ENCODE results near the gene SPECC1L. TPM values are rescaled to one million over a fixed set of nuclear protein-coding genes. Genes with fewer than 3 reads are reported as not detected.
"Not testable (repeated sequence)": the region's sequence is repeated elsewhere in the genome, so short reads cannot be mapped to it uniquely, and the experiment has no call there.

The SPECC1L gene
- total and polyA plus RNA-seq, 3 experiments from 2014 or later = 14.9 to 52.1 (median 51.9) TPM

DNA sequence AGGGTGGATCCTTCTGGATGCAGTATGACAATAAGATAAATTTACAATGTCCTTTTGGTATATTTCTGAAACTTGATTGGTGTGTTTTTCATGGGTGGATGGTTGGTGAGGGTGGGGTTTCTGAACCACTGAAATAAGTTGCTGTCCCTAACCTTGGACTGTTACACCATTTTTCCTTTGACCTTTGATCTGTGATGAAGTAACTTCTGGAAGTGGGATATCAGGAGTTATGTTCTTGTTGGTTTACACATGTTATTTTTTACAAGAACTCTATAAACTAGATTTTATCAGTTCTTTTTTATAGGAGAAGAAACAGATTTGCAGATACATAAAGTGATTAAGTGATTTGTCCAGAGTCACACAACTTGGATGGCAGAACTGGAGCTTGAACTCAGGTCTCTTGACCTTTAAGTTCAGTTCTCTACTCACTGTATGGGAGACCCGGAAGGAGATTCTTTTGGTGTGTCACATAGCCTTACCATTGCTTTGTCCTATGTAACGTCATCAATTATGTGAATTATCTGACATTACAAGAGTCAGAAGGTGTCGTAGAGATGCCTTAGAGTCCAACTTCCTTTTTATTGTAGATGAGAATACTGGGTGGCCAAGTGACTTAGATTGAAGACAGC is 21.7 kb downstream of the SPECC1L start:
- CTCF ChIA-PET; H3K36me3 Mint-ChIP-seq; H3K36me3 ChIP-seq (ENCODE audit: insufficient read depth, low read length); H3K4me3 Mint-ChIP-seq; H3K27me3 ChIP-seq (ENCODE audit: insufficient read depth, low read length, poor library complexity, severe bottlenecking); H3K9me3 ChIP-seq (ENCODE audit: low read length); H3K9me3 Mint-ChIP-seq; H3K27me3 Mint-ChIP-seq; H3K27ac ChIP-seq (ENCODE audit: low read depth, low read length); H3K4me1 ChIP-seq (ENCODE audit: insufficient read depth, low read length); H3K4me3 ChIP-seq (ENCODE audit: low read length); DNase-seq: not testable (repeated sequence)
- POLR2A ChIA-PET = interaction anchor here (1.0 kb wide), 1 partner anchor 17 kb away, joined by 6 read pairs; no protein-coding TSS in a partner anchor
- H3K4me1 Mint-ChIP-seq = peaks cover 25 to 42% (median 32%) of the 10 kb centered on the region in 3 donors
- H3K27ac Mint-ChIP-seq = peak overlapping the region in 2 of 8 donors; percentile 24 to 33

DNA sequence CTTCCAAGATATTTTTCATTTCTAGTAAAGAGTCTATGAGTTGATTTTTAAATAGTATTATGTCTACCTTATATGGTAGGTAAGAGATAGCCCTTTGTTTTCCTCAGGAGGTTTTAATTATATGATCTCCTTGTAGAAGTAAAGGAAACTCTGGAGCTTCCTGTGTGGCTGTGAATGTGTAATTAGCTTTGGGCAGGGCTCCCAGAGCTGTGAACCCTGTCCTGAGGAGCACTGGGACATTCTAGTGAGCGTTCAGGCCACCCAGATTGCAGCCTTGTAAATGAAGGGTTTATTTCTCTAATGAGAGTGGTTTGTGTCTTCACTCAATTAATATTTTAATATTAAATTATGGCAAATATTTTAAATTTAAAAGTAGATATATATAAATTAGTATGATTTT is 24.3 kb downstream of the SPECC1L start:
- H3K27ac Mint-ChIP-seq; POLR2A ChIA-PET; CTCF ChIA-PET; H3K4me1 ChIP-seq (ENCODE audit: insufficient read depth, low read length); H3K27ac ChIP-seq (ENCODE audit: low read depth, low read length); H3K27me3 ChIP-seq (ENCODE audit: insufficient read depth, low read length, poor library complexity, severe bottlenecking); H3K4me3 Mint-ChIP-seq; H3K36me3 ChIP-seq (ENCODE audit: insufficient read depth, low read length); H3K9me3 Mint-ChIP-seq; DNase-seq; H3K9me3 ChIP-seq (ENCODE audit: low read length); H3K36me3 Mint-ChIP-seq; H3K27me3 Mint-ChIP-seq; H3K4me3 ChIP-seq (ENCODE audit: low read length): not testable (repeated sequence)
- peaks cover 33 to 51% (median 35%) of the 10 kb centered on the region in 3 donors for H3K4me1 Mint-ChIP-seq

- H3K4me3 Mint-ChIP-seq; H3K9me3 Mint-ChIP-seq; H3K27ac ChIP-seq (ENCODE audit: low read depth, low read length); POLR2A ChIA-PET; H3K36me3 ChIP-seq (ENCODE audit: insufficient read depth, low read length); H3K27me3 ChIP-seq (ENCODE audit: insufficient read depth, low read length, poor library complexity, severe bottlenecking); H3K4me3 ChIP-seq (ENCODE audit: low read length); DNase-seq; H3K27me3 Mint-ChIP-seq; H3K9me3 ChIP-seq (ENCODE audit: low read length); CTCF ChIA-PET: not testable (repeated sequence)
- Mint-ChIP-seq H3K36me3 (peaks cover 0 to 17% (median under 1%) of the 10 kb centered on the region in 3 donors), H3K4me1 (peaks cover 38 to 64% (median 41%) of the 10 kb centered on the region in 3 donors), H3K27ac (peak overlapping the region in 3 of 8 donors; percentile 9 to 55 (median 47))
- H3K4me1 ChIP-seq (ENCODE audit: insufficient read depth, low read length) = peaks cover 27% of the 10 kb centered on the region
Observed at GRCh38 chr22:24298497-24299155, 28.0 kb downstream of the SPECC1L start.

GRCh38 chr22:24300522-24300921 is 29.9 kb downstream of the SPECC1L start:
- H3K27me3 ChIP-seq (ENCODE audit: insufficient read depth, low read length, poor library complexity, severe bottlenecking); CTCF ChIA-PET; H3K4me3 ChIP-seq (ENCODE audit: low read length); H3K9me3 Mint-ChIP-seq; H3K9me3 ChIP-seq (ENCODE audit: low read length); DNase-seq; POLR2A ChIA-PET; H3K36me3 ChIP-seq (ENCODE audit: insufficient read depth, low read length); H3K27me3 Mint-ChIP-seq; H3K27ac ChIP-seq (ENCODE audit: low read depth, low read length): not testable (repeated sequence)
- Mint-ChIP-seq H3K4me3 (peak overlapping the region in 1 of 7 donors; percentile 6), H3K36me3 (peaks cover 0 to 31% (median 5%) of the 10 kb centered on the region in 3 donors), H3K4me1 (peaks cover 52 to 82% (median 57%) of the 10 kb centered on the region in 3 donors), H3K27ac (peak overlapping the region in 7 of 8 donors; percentile 2 to 79 (median 40))
- peaks cover 45% of the 10 kb centered on the region for H3K4me1 ChIP-seq (ENCODE audit: insufficient read depth, low read length)

DNA sequence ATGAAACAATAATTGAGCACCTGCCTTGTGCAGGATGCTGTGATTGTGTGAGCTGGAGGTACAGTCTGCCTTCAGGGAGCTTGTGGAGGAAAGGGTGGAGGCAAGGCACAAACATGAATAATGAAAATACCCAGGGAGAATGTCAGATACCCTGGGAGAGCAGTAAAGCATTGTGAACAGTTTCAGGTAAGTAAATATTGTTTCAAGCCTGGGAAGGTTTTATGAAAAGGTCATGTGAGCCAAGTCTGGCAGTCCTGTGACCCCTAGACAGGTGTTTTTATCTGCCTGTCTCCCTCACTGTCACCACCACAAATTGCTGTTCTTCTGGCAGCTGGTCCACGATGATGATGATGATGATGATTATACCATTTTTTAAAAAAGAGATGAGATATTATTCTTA is 32.0 kb downstream of the SPECC1L start:
- ChIA-PET CTCF (no interaction called here), POLR2A (no interaction called here)
- H3K9me3 ChIP-seq (ENCODE audit: low read length) = no peaks in the 10 kb centered on the region
- H3K4me1 Mint-ChIP-seq = peaks cover 51 to 83% (median 68%) of the 10 kb centered on the region in 3 donors
- DNase-seq = no peak
- H3K27ac Mint-ChIP-seq = peak overlapping the region in 5 of 8 donors; percentile 34 to 84 (median 71)
- no peaks in the 10 kb centered on the region for H3K27me3 Mint-ChIP-seq
- H3K4me3 ChIP-seq (ENCODE audit: low read length) = no peak overlapping the region
- H3K4me3 Mint-ChIP-seq = no peak overlapping the region
- H3K27ac ChIP-seq (ENCODE audit: low read depth, low read length) = no peak overlapping the region
- peaks cover 7% of the 10 kb centered on the region for H3K36me3 ChIP-seq (ENCODE audit: insufficient read depth, low read length)
- H3K4me1 ChIP-seq (ENCODE audit: insufficient read depth, low read length) = peaks cover 49% of the 10 kb centered on the region
- no peaks in the 10 kb centered on the region for H3K27me3 ChIP-seq (ENCODE audit: insufficient read depth, low read length, poor library complexity, severe bottlenecking)
- H3K9me3 Mint-ChIP-seq = no peaks in the 10 kb centered on the region
- peaks cover 5 to 43% (median 8%) of the 10 kb centered on the region in 3 donors for H3K36me3 Mint-ChIP-seq

DNA sequence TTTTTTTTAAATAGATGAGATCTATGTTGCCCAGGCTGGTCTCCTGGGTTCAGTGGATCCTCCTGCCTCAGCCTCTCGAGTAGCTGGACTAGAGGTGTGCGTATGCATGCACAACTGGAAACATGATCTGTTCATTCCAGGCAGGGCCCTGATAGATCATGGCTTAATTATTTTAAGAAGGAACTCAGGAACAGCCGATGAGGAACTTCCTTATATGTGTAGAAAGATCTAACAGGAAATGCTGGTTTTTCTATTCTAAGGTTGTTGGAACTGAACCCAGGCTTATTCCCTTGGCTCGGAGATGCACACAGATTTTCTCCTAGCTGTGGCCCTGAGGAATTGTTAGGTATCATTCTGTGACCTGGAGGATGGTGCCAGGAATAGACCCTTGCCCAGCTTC is 32.4 kb downstream of the SPECC1L start:
- H3K4me3 Mint-ChIP-seq = no peak overlapping the region

DNA sequence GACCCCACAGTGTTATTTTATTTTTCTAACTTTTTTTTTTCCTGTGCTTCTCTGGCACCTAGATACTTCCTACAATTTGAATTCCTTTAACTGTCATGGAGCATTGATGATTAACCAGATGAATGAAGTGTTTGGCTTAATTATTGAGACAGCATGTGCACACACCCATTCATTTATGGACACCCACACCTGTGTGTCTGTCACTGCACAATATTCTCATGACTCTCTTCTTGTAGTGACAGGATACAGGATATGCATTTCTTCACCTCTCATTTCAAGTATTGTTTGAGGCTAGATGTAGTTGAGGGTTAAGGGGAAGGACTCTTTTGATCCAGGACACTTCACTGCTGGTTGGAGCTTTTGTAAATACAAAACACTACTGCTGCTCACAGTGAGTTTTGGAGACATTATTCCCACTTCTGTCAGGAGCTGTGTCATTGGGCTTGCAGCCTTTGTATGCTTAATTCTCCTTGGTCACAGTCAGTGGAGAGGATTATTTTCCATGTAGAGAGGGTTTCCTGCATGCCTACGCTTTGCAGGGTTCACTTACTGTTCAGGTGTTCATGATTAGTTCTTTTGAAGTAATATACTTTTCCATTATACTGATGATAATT is 33.5 kb downstream of the SPECC1L start:
- peaks cover 5 to 54% (median 8%) of the 10 kb centered on the region in 3 donors for H3K36me3 Mint-ChIP-seq
- peaks cover 49% of the 10 kb centered on the region for H3K4me1 ChIP-seq (ENCODE audit: insufficient read depth, low read length)
- H3K27ac ChIP-seq (ENCODE audit: low read depth, low read length) = no peak overlapping the region
- ChIA-PET POLR2A (interaction anchor here (0.6 kb wide), 1 partner anchor 210 kb away, joined by 6 read pairs; no protein-coding TSS in a partner anchor), CTCF (no interaction called here)
- no peak for DNase-seq
- peaks cover 7% of the 10 kb centered on the region for H3K36me3 ChIP-seq (ENCODE audit: insufficient read depth, low read length)
- no peaks in the 10 kb centered on the region for H3K9me3 ChIP-seq (ENCODE audit: low read length)
- H3K27me3 Mint-ChIP-seq = no peaks in the 10 kb centered on the region
- no peaks in the 10 kb centered on the region for H3K9me3 Mint-ChIP-seq
- H3K4me1 Mint-ChIP-seq = peaks cover 44 to 70% (median 66%) of the 10 kb centered on the region in 3 donors
- H3K27me3 ChIP-seq (ENCODE audit: insufficient read depth, low read length, poor library complexity, severe bottlenecking) = no peaks in the 10 kb centered on the region
- H3K4me3 ChIP-seq (ENCODE audit: low read length) = no peak overlapping the region
- H3K27ac Mint-ChIP-seq = peak overlapping the region in 4 of 8 donors; percentile 1 to 41 (median 29)
- no peak overlapping the region for H3K4me3 Mint-ChIP-seq

More for the DNA sequence above, 32.4 kb downstream of the SPECC1L start:
- Histone ChIP-seq H3K9me3 (ENCODE audit: low read length) (no peaks in the 10 kb centered on the region), H3K27me3 (ENCODE audit: insufficient read depth, low read length, poor library complexity, severe bottlenecking) (no peaks in the 10 kb centered on the region), H3K4me3 (ENCODE audit: low read length) (no peak overlapping the region), H3K36me3 (ENCODE audit: insufficient read depth, low read length) (peaks cover 7% of the 10 kb centered on the region), H3K4me1 (ENCODE audit: insufficient read depth, low read length) (peaks cover 49% of the 10 kb centered on the region), H3K27ac (ENCODE audit: low read depth, low read length) (no peak overlapping the region)
- Mint-ChIP-seq H3K4me1 (peaks cover 51 to 82% (median 68%) of the 10 kb centered on the region in 3 donors), H3K36me3 (peaks cover 5 to 44% (median 8%) of the 10 kb centered on the region in 3 donors), H3K9me3 (no peaks in the 10 kb centered on the region), H3K27ac (peak overlapping the region in 1 of 8 donors; percentile 19), H3K27me3 (no peaks in the 10 kb centered on the region)
- DNase-seq = no peak
- ChIA-PET CTCF (no interaction called here), POLR2A (no interaction called here)

DNA sequence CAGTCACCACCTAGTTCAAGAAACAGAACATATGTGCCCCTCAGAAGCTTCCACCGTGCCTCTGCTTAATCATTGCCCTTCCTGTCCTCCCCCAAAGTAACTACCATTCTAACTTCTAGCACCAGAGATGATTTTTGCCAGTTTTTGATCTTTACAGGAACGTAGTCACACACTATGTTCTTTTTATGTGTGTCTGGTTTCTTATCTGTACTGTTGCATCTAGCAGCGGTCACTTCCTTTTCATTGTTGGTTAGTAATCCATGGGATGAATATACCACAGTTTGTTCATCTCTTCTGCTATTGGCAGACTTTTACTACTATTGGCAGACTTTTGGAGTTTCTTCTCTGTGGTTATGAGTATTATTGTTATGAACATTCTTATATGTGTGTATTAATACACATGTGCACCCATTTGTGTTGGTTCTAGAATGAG is 34.6 kb downstream of the SPECC1L start:
- Mint-ChIP-seq H3K27me3 (no peaks in the 10 kb centered on the region), H3K4me1 (peaks cover 37 to 59% (median 59%) of the 10 kb centered on the region in 3 donors)
- POLR2A ChIA-PET = no interaction called here

More for the DNA sequence above, 34.6 kb downstream of the SPECC1L start:
- Histone ChIP-seq H3K4me3 (ENCODE audit: low read length) (no peak overlapping the region), H3K36me3 (ENCODE audit: insufficient read depth, low read length) (peaks cover 7% of the 10 kb centered on the region), H3K27me3 (ENCODE audit: insufficient read depth, low read length, poor library complexity, severe bottlenecking) (no peaks in the 10 kb centered on the region), H3K9me3 (ENCODE audit: low read length) (no peaks in the 10 kb centered on the region), H3K27ac (ENCODE audit: low read depth, low read length) (no peak overlapping the region), H3K4me1 (ENCODE audit: insufficient read depth, low read length) (peaks cover 43% of the 10 kb centered on the region)
- CTCF ChIA-PET = no interaction called here
- Mint-ChIP-seq H3K9me3 (no peaks in the 10 kb centered on the region), H3K36me3 (peaks cover 5 to 60% (median 8%) of the 10 kb centered on the region in 3 donors), H3K4me3 (peak overlapping the region in 4 of 7 donors; percentile 0 to 17 (median 4)), H3K27ac (peak overlapping the region in 6 of 8 donors; percentile 9 to 51 (median 38))
- DNase-seq = peak in 1 of 5 donors; percentile 7

Data from CD8-positive, alpha-beta memory T cell (primary cell).